Measurements from ENCODE around the gene KRTAP10-3. TPM values are rescaled to one million over a fixed set of nuclear protein-coding genes. Genes with fewer than 3 reads are reported as not detected.

KRTAP10-3 gene
- total and polyA plus RNA-seq, 7 donors = not detected

GRCh38 chr21:44532712-44533111 is 25.9 kb downstream of the KRTAP10-3 start:
- TF ChIP-seq CTCF (IDR thresholded peaks at IDR 0.05) = no peak
- Histone ChIP-seq H3K27ac (no peak overlapping the region), H3K27me3 (ENCODE audit: insufficient read depth in 3 of 3, low read length in 2 of 3) (peaks cover 0 to 18% (median 4%) of the 10 kb centered on the region in 3 donors), H3K4me1 (no peaks in the 10 kb centered on the region), H3K36me3 (ENCODE audit: insufficient read depth in 1 of 2, low read depth in 1 of 2) (no peaks in the 10 kb centered on the region), H3K9me3 (no peaks in the 10 kb centered on the region), H3K4me3 (no peak overlapping the region)
- WGBS, 3 donors = 84 to 87% (median 85%) methylated on average over 16 of the region's 16 CpGs
- ATAC-seq (no peak), DNase-seq (no peak)
- intact Hi-C loops (cut with DNase I) = no loop called here

- intact Hi-C loops (cut with DNase I) = no loop called here
- 35 to 44% (median 36%) methylated on average over 30 of the region's 30 CpGs for WGBS, 3 donors
- Histone ChIP-seq H3K27ac (no peak overlapping the region), H3K27me3 (ENCODE audit: insufficient read depth in 3 of 3, low read length in 2 of 3) (peaks cover 0 to 18% (median 4%) of the 10 kb centered on the region in 3 donors), H3K36me3 (ENCODE audit: insufficient read depth in 1 of 2, low read depth in 1 of 2) (no peaks in the 10 kb centered on the region), H3K9me3 (no peaks in the 10 kb centered on the region), H3K4me1 (no peaks in the 10 kb centered on the region), H3K4me3 (no peak overlapping the region)
- TF ChIP-seq CTCF (IDR thresholded peaks at IDR 0.05) = no peak
- DNase-seq (peak in 1 of 2 donors; percentile 30), ATAC-seq (no peak)
Observed at GRCh38 chr21:44531606-44532564, 26.7 kb downstream of the KRTAP10-3 start.

- DNase-seq (no peak), ATAC-seq (no peak)
- H3K36me3 ChIP-seq (ENCODE audit: insufficient read depth in 1 of 2, low read depth in 1 of 2) = no peaks in the 10 kb centered on the region
- WGBS, 3 donors = 57 to 69% (median 59%) methylated on average over 23 of the region's 23 CpGs
- no peaks in the 10 kb centered on the region for H3K9me3 ChIP-seq
- H3K27ac ChIP-seq = no peak overlapping the region
- H3K4me1 ChIP-seq = no peaks in the 10 kb centered on the region
- intact Hi-C loops (cut with DNase I) = no loop called here
- peaks cover 0 to 21% (median 4%) of the 10 kb centered on the region in 3 donors for H3K27me3 ChIP-seq (ENCODE audit: insufficient read depth in 3 of 3, low read length in 2 of 3)
- TF ChIP-seq CTCF (IDR thresholded peaks at IDR 0.05) = no peak
- no peak overlapping the region for H3K4me3 ChIP-seq
Observed at GRCh38 chr21:44530903-44531605, 27.5 kb downstream of the KRTAP10-3 start.

GRCh38 chr21:44530221-44530902 is 28.2 kb downstream of the KRTAP10-3 start:
- 75 to 76% (median 76%) methylated on average over 7 of the region's 7 CpGs for WGBS, 3 donors
- H3K27me3 ChIP-seq (ENCODE audit: insufficient read depth in 3 of 3, low read length in 2 of 3) = peaks cover 0 to 22% (median 4%) of the 10 kb centered on the region in 3 donors
- TF ChIP-seq CTCF (IDR thresholded peaks at IDR 0.05) = no peak
- H3K9me3 ChIP-seq = no peaks in the 10 kb centered on the region
- intact Hi-C loops (cut with DNase I) = no loop called here
- H3K4me3 ChIP-seq = no peak overlapping the region
- DNase-seq (no peak), ATAC-seq (no peak)
- no peak overlapping the region for H3K27ac ChIP-seq
- H3K36me3 ChIP-seq (ENCODE audit: insufficient read depth in 1 of 2, low read depth in 1 of 2) = no peaks in the 10 kb centered on the region
- no peaks in the 10 kb centered on the region for H3K4me1 ChIP-seq

All from psoas muscle (tissue), 8 donors.